ENCODE results near the gene MAP3K5. TPM values are rescaled to one million over a fixed set of nuclear protein-coding genes. Genes with fewer than 3 reads are reported as not detected.

The MAP3K5 gene
- polyA plus RNA-seq, 1 donor, result 7.4 TPM

- Histone ChIP-seq H3K4me3 (ENCODE audit: low read length) (no peak overlapping the region), H3K4me1 (ENCODE audit: control insufficient read depth, insufficient read depth, low read length) (peaks cover 17% of the 10 kb centered on the region), H3K27ac (ENCODE audit: low read length) (no peak overlapping the region), H3K9me3 (ENCODE audit: control insufficient read depth, low read depth, low read length) (no peaks in the 10 kb centered on the region), H3K36me3 (ENCODE audit: control insufficient read depth, insufficient read depth, low read length) (peaks cover 2% of the 10 kb centered on the region), H3K27me3 (ENCODE audit: control insufficient read depth, insufficient read depth, low read length) (no peaks in the 10 kb centered on the region)
- no peak for DNase-seq
- WGBS (ENCODE audit: insufficient coverage, low lambda C conversion rate), result no CpG with 5 or more reads among the region's 4 CpGs
Observed at GRCh38 chr6:136523196-136523595, 269.1 kb downstream of the MAP3K5 start.

- DNase-seq, result no peak
- Histone ChIP-seq H3K27me3 (ENCODE audit: control insufficient read depth, insufficient read depth, low read length) (no peaks in the 10 kb centered on the region), H3K4me1 (ENCODE audit: control insufficient read depth, insufficient read depth, low read length) (peaks cover 17% of the 10 kb centered on the region), H3K9me3 (ENCODE audit: control insufficient read depth, low read depth, low read length) (no peaks in the 10 kb centered on the region), H3K36me3 (ENCODE audit: control insufficient read depth, insufficient read depth, low read length) (peaks cover 2% of the 10 kb centered on the region), H3K27ac (ENCODE audit: low read length) (no peak overlapping the region), H3K4me3 (ENCODE audit: low read length) (no peak overlapping the region)
- WGBS (ENCODE audit: insufficient coverage, low lambda C conversion rate), result 100% methylated on average over 2 of the region's 3 CpGs
Observed at GRCh38 chr6:136522636-136523035, 269.6 kb downstream of the MAP3K5 start.

DNA sequence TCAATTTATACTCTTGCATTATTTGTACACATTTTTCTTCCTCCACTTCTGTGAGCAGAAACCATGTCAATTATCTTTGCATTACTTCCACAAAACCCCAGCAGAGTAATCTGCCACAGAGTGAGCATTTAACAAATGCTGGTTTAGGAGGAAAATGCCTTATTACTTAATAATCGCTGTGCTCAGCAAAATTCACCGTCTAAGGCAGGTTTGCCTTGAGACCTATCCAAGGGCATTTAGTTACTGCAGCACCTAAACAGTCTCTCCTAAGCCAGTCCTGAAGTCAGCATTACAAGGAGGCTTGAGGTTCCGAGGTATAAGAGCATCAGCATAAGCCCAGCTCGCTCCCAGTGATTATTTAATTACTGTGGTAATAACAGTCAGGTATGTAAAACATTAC lies 270.4 kb downstream of the MAP3K5 start:
- no peak for DNase-seq
- H3K27me3 ChIP-seq (ENCODE audit: control insufficient read depth, insufficient read depth, low read length), result no peaks in the 10 kb centered on the region
- no peaks in the 10 kb centered on the region for H3K9me3 ChIP-seq (ENCODE audit: control insufficient read depth, low read depth, low read length)
- H3K4me1 ChIP-seq (ENCODE audit: control insufficient read depth, insufficient read depth, low read length), result peaks cover 17% of the 10 kb centered on the region
- no peak overlapping the region for H3K4me3 ChIP-seq (ENCODE audit: low read length)
- H3K27ac ChIP-seq (ENCODE audit: low read length), result peak overlapping the region; percentile 2
- no CpG with 5 or more reads among the region's 4 CpGs for WGBS (ENCODE audit: insufficient coverage, low lambda C conversion rate)
- peaks cover 2% of the 10 kb centered on the region for H3K36me3 ChIP-seq (ENCODE audit: control insufficient read depth, insufficient read depth, low read length)

DNA sequence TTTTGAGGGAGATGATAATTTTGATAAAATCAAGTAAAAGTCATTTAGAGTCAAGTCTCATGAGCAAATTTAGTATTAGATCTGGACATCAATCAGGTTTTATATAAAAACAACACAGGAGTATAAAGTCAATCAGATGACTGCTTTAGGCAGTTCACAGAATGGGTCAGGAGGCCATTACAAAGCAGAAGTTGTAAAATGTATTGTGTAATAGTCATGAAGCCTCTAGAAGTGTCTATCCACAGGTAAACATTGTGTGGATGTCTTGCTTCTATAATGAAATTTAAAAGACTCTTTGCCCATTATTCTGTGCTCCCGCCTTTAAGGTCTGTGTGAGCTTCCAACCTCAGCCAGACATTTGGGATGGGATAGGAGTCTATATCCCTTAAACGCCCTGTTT lies 270.9 kb downstream of the MAP3K5 start:
- Histone ChIP-seq H3K9me3 (ENCODE audit: control insufficient read depth, low read depth, low read length) (no peaks in the 10 kb centered on the region), H3K27me3 (ENCODE audit: control insufficient read depth, insufficient read depth, low read length) (no peaks in the 10 kb centered on the region), H3K27ac (ENCODE audit: low read length) (peak overlapping the region; percentile 2), H3K4me1 (ENCODE audit: control insufficient read depth, insufficient read depth, low read length) (peaks cover 17% of the 10 kb centered on the region), H3K4me3 (ENCODE audit: low read length) (no peak overlapping the region), H3K36me3 (ENCODE audit: control insufficient read depth, insufficient read depth, low read length) (peaks cover 2% of the 10 kb centered on the region)
- WGBS (ENCODE audit: insufficient coverage, low lambda C conversion rate), result 100% methylated on average over 1 of the region's 2 CpGs
- DNase-seq, result peak in 1 of 2 donors; percentile 38

- Histone ChIP-seq H3K4me3 (ENCODE audit: low read length) (no peak overlapping the region), H3K36me3 (ENCODE audit: control insufficient read depth, insufficient read depth, low read length) (peaks cover 2% of the 10 kb centered on the region), H3K27me3 (ENCODE audit: control insufficient read depth, insufficient read depth, low read length) (no peaks in the 10 kb centered on the region), H3K4me1 (ENCODE audit: control insufficient read depth, insufficient read depth, low read length) (peaks cover 17% of the 10 kb centered on the region), H3K9me3 (ENCODE audit: control insufficient read depth, low read depth, low read length) (no peaks in the 10 kb centered on the region), H3K27ac (ENCODE audit: low read length) (no peak overlapping the region)
- WGBS (ENCODE audit: insufficient coverage, low lambda C conversion rate), result no CpG with 5 or more reads among the region's 3 CpGs
- DNase-seq, result no peak
Observed at GRCh38 chr6:136520517-136520916, 271.8 kb downstream of the MAP3K5 start.

DNA sequence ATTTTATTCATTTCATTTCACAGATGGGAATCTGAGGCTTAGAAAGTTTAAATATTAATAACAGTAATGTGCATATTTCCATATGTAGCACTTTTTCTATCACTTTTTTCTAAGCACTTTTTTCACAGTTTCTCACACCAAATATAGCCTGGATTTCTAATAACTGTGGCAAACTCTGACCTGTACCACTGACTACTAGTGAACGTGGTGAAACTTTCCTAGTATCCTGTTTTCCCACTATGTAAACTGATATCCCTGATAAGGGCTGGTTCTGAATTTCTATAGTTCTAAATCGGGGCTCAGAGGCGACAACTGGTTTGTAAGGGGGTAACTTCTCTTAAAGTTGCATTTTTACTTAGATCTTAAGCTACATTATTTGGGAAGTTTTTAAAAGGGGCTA lies 274.7 kb downstream of the MAP3K5 start:
- H3K4me3 ChIP-seq (ENCODE audit: low read length), result no peak overlapping the region
- DNase-seq, result no peak
- WGBS (ENCODE audit: insufficient coverage, low lambda C conversion rate), result no CpG with 5 or more reads among the region's 3 CpGs
- H3K27ac ChIP-seq (ENCODE audit: low read length), result no peak overlapping the region
- peaks cover 7% of the 10 kb centered on the region for H3K36me3 ChIP-seq (ENCODE audit: control insufficient read depth, insufficient read depth, low read length)
- H3K27me3 ChIP-seq (ENCODE audit: control insufficient read depth, insufficient read depth, low read length), result no peaks in the 10 kb centered on the region
- H3K9me3 ChIP-seq (ENCODE audit: control insufficient read depth, low read depth, low read length), result no peaks in the 10 kb centered on the region
- peaks cover 17% of the 10 kb centered on the region for H3K4me1 ChIP-seq (ENCODE audit: control insufficient read depth, insufficient read depth, low read length)

- Histone ChIP-seq H3K4me1 (ENCODE audit: control insufficient read depth, insufficient read depth, low read length) (peaks cover 18% of the 10 kb centered on the region), H3K9me3 (ENCODE audit: control insufficient read depth, low read depth, low read length) (no peaks in the 10 kb centered on the region), H3K27me3 (ENCODE audit: control insufficient read depth, insufficient read depth, low read length) (no peaks in the 10 kb centered on the region), H3K4me3 (ENCODE audit: low read length) (no peak overlapping the region), H3K36me3 (ENCODE audit: control insufficient read depth, insufficient read depth, low read length) (peaks cover 7% of the 10 kb centered on the region), H3K27ac (ENCODE audit: low read length) (no peak overlapping the region)
- no peak for DNase-seq
Observed at GRCh38 chr6:136517002-136517401, 275.3 kb downstream of the MAP3K5 start.

GRCh38 chr6:136514591-136514990 lies 277.7 kb downstream of the MAP3K5 start:
- peaks cover 9% of the 10 kb centered on the region for H3K4me1 ChIP-seq (ENCODE audit: control insufficient read depth, insufficient read depth, low read length)
- no peak overlapping the region for H3K4me3 ChIP-seq (ENCODE audit: low read length)
- DNase-seq, result no peak
- no peaks in the 10 kb centered on the region for H3K9me3 ChIP-seq (ENCODE audit: control insufficient read depth, low read depth, low read length)
- WGBS (ENCODE audit: insufficient coverage, low lambda C conversion rate), result 100% methylated on average over 1 of the region's 4 CpGs
- no peaks in the 10 kb centered on the region for H3K27me3 ChIP-seq (ENCODE audit: control insufficient read depth, insufficient read depth, low read length)
- H3K27ac ChIP-seq (ENCODE audit: low read length), result no peak overlapping the region
- peaks cover 5% of the 10 kb centered on the region for H3K36me3 ChIP-seq (ENCODE audit: control insufficient read depth, insufficient read depth, low read length)

DNA sequence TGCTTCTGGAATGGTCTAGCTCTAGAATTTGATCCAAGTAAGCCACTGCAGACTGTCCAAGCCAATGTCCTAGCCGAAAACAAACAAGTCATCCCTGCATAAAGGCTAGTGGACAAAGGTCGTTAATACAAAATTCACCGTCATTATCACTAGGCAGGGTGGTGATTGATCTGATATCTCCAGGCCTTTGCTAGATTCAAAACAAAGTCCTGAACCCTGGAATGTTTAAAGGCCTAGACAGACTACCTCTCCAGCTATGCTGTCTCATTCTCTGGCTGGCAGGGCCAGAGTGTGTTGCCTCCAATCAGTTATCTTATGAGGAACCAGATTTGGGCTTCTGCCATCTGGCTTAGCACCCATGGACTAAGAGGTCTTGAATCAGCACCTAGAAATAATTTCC lies 280.4 kb downstream of the MAP3K5 start:
- WGBS (ENCODE audit: insufficient coverage, low lambda C conversion rate), result no CpG with 5 or more reads among the region's 3 CpGs
- no peak overlapping the region for H3K27ac ChIP-seq (ENCODE audit: low read length)
- no peak for DNase-seq

DNA sequence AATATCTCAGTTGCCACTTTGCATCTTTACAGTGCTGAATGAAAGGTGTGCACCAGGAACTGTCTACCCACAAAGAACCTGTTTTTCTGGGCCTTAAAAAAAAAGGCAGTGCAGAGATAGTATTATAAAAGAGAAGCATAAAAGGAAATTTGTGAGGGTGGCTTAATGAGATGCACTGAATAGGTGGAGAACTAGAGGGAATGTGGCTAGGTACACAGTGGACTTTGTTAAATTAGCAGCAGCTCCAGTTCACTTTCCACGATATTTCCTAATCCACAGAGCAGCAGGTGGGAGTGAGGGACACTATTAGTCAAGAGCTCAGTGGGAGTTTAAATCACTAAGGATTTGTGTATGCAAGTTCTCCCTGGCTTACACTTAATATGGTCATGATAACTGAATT lies 280.9 kb downstream of the MAP3K5 start:
- Histone ChIP-seq H3K27ac (ENCODE audit: low read length) (no peak overlapping the region), H3K4me1 (ENCODE audit: control insufficient read depth, insufficient read depth, low read length) (peaks cover 14% of the 10 kb centered on the region), H3K36me3 (ENCODE audit: control insufficient read depth, insufficient read depth, low read length) (peaks cover 5% of the 10 kb centered on the region), H3K4me3 (ENCODE audit: low read length) (no peak overlapping the region), H3K9me3 (ENCODE audit: control insufficient read depth, low read depth, low read length) (no peaks in the 10 kb centered on the region), H3K27me3 (ENCODE audit: control insufficient read depth, insufficient read depth, low read length) (no peaks in the 10 kb centered on the region)
- WGBS (ENCODE audit: insufficient coverage, low lambda C conversion rate), result no CpG with 5 or more reads among the region's 1 CpG
- DNase-seq, result no peak

More for the DNA sequence above, 280.4 kb downstream of the MAP3K5 start:
- Histone ChIP-seq H3K36me3 (ENCODE audit: control insufficient read depth, insufficient read depth, low read length) (peaks cover 5% of the 10 kb centered on the region), H3K4me3 (ENCODE audit: low read length) (no peak overlapping the region), H3K27me3 (ENCODE audit: control insufficient read depth, insufficient read depth, low read length) (no peaks in the 10 kb centered on the region), H3K4me1 (ENCODE audit: control insufficient read depth, insufficient read depth, low read length) (peaks cover 14% of the 10 kb centered on the region), H3K9me3 (ENCODE audit: control insufficient read depth, low read depth, low read length) (no peaks in the 10 kb centered on the region)

- WGBS (ENCODE audit: insufficient coverage, low lambda C conversion rate), result no CpG with 5 or more reads among the region's 4 CpGs
- Histone ChIP-seq H3K36me3 (ENCODE audit: control insufficient read depth, insufficient read depth, low read length) (peaks cover 5% of the 10 kb centered on the region), H3K27me3 (ENCODE audit: control insufficient read depth, insufficient read depth, low read length) (no peaks in the 10 kb centered on the region), H3K4me1 (ENCODE audit: control insufficient read depth, insufficient read depth, low read length) (peaks cover 14% of the 10 kb centered on the region), H3K4me3 (ENCODE audit: low read length) (no peak overlapping the region), H3K9me3 (ENCODE audit: control insufficient read depth, low read depth, low read length) (no peaks in the 10 kb centered on the region), H3K27ac (ENCODE audit: low read length) (no peak overlapping the region)
- no peak for DNase-seq
Observed at GRCh38 chr6:136510782-136511181, 281.5 kb downstream of the MAP3K5 start.
